ENCODE data around the gene GPR161.
A peak's percentile ranks its signal among the peaks of the same experiment; 100 is the strongest.
"Not testable (repeated sequence)": the region's sequence is repeated elsewhere in the genome, so short reads cannot be mapped to it uniquely, and the experiment has no call there.

GPR161 gene

GRCh38 chr1:168085401-168085872, 51.3 kb downstream of the GPR161 start:
- no peak for DNase-seq

GRCh38 chr1:168084396-168085231, 52.1 kb downstream of the GPR161 start:
- peak; percentile 22 to 77 for DNase-seq

GRCh38 chr1:168083456-168084325, 53.0 kb downstream of the GPR161 start:
- DNase-seq: no peak

- DNase-seq: peak; percentile 84 to 93
Observed at GRCh38 chr1:168082008-168082876, 54.5 kb downstream of the GPR161 start.

- DNase-seq: no peak
Observed at GRCh38 chr1:168081373-168082007, 55.2 kb downstream of the GPR161 start.

- no peak for DNase-seq
Observed at GRCh38 chr1:168079761-168080160, 57.0 kb downstream of the GPR161 start.

- no peak for DNase-seq
Observed at GRCh38 chr1:168069384-168069783, 67.3 kb downstream of the GPR161 start.

- no peak for DNase-seq
Observed at GRCh38 chr1:168065506-168065905, 71.2 kb downstream of the GPR161 start.

GRCh38 chr1:168064216-168064615, 72.5 kb downstream of the GPR161 start:
- no peak for DNase-seq

GRCh38 chr1:168057921-168058320, 78.8 kb downstream of the GPR161 start:
- no peak for DNase-seq

- no peak for DNase-seq
Observed at GRCh38 chr1:168057355-168057754, 79.4 kb downstream of the GPR161 start.

- not testable (repeated sequence) for DNase-seq
Observed at GRCh38 chr1:168056152-168056551, 80.6 kb downstream of the GPR161 start.

- DNase-seq: no peak
Observed at GRCh38 chr1:168054117-168054516, 82.6 kb downstream of the GPR161 start.

- DNase-seq: no peak
Observed at GRCh38 chr1:168053681-168054080, 83.0 kb downstream of the GPR161 start.

GRCh38 chr1:168050880-168051279, 85.8 kb downstream of the GPR161 start:
- no peak for DNase-seq

GRCh38 chr1:168050307-168050706, 86.4 kb downstream of the GPR161 start:
- DNase-seq: no peak

- no peak for DNase-seq
Observed at GRCh38 chr1:168045311-168045710, 91.4 kb downstream of the GPR161 start.

- no peak for DNase-seq
Observed at GRCh38 chr1:168042362-168042761, 94.4 kb downstream of the GPR161 start.

- DNase-seq: no peak
Observed at GRCh38 chr1:168035345-168035744, 101.4 kb downstream of the GPR161 start.

- no peak for DNase-seq
Observed at GRCh38 chr1:168032029-168032428, 104.7 kb downstream of the GPR161 start.

- no peak for DNase-seq
Observed at GRCh38 chr1:168031627-168032026, 105.1 kb downstream of the GPR161 start.

GRCh38 chr1:168031198-168031597, 105.5 kb downstream of the GPR161 start:
- DNase-seq: no peak
